Non-pigmented ciliary epithelial cell (primary cell): ENCODE data around the gene SPSB1.

Source experiments
- DNase-seq: peaks from one replicate; pipeline ENCODE4 v3.0.0-alpha.2; 2010; ENCODE audit warnings: low read depth

Gene SPSB1

DNA sequence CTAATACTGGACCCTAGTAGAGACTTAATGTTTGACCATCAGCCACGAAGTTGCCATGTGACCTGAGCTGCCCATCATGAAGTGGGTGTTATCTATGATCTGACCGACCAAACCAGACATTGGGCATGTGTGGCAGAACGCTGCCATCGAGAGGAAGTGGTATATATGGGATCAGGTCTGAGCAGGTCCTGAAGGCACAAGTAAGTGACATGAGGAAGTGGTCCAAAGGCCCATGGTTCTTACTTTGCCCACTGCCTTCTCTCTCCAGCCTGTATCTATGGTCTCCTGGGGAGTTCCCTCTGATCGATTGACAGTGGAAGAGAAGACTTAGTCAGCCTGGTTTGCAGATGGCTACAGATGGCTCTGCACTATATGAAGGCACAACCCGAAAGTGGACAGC is 7.9 kb downstream of the SPSB1 start:
- no peak for DNase-seq

DNA sequence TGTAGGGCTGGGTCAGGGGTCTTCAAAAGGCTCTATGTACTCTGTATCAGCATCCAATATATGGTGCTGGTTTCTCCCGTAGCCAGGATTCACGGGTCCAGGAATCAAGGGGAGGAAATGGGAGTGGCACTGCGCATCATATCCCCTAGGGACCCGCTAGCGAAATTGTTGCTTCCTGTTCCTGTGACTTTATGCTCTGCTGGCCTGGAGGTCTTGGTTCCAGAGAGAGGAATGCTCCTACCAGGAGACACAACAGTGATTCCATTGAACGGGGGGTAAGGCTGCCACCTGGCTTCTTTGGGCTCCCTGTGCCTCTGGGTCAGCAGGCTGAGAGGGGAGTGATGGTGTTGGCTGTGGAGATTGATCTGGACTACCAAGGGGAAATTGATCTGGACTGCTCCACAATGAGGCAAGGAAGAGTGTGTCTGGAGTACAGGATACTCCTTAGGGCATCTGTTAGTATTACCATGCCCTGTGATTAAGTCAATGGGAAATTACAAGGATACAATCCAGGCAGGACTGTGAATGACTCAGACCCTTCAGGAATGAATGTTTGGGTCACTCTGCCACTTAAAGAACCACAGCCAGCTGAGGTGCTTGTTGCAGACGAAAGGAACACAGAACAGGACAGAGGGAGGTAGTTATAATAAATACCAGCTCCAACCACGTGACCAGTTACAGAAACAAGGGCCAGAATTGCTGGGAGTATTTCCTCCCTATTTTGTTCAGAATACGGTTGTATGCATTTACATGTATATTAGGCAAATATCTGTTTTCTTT is 10.2 kb downstream of the SPSB1 start:
- peak; percentile 79 for DNase-seq

DNA sequence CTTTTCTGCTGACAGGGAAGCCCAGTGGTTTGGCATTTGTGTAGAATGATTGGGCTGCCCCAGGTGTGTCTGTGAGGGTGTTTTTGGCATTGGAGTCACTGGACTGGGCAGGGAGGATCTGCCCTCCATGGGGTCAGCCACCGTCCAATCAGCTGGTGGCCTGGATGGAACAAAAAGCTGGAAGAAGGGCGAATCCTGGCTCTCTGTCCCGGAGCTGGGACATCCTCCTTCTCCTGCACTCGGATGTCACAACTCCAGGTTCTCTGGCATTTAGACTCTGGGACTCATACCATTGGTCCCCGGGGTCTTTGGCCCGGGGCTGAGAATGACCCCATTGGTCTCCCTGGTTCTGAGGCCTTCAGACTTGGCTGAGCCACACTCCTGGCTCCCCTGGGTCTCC is 11.2 kb downstream of the SPSB1 start:
- DNase-seq = no peak

DNA sequence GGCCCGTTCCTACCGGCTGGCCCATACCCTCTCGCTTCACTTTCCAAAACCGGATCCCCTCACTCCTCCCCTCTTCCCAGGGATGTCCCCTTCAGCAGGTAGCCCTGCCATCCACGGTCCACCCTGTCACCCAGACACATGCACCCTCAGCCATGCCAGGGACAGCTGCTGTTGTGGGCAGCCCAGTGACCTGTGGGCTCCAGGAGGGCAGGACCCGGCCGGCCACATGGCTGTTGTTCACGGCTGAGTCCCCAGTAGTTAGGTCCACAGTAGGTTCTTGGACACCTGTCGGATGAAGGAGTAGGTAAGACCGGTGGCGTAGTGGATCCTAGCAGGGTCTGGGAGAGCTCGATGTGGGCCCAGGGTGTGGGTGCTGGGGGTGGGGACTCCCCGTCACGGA is 12.5 kb downstream of the SPSB1 start:
- no peak for DNase-seq

- no peak for DNase-seq
Measured at GRCh38 chr1:9306006-9306405, 13.3 kb downstream of the SPSB1 start.

DNA sequence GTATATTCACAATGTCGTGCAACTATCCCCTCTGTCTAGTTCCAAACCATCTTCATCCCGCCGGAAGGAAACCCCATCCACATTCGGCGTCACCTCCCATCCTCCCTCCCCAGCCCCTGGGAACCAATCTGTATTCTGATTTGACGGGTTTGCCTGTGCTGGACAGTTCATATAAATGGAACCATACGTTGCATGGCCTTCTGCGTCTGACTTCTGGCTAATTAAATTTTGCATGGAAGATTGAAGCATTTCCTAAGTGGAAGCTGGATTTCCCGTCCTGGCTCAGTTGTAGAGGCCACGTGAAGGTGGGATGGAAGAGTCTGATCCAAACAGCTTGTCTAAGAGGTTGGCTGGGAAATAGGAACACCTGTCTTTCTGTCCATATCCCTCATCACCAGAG is 14.6 kb downstream of the SPSB1 start:
- no peak for DNase-seq

- no peak for DNase-seq
Measured at GRCh38 chr1:9308236-9308785, 15.6 kb downstream of the SPSB1 start.

DNA sequence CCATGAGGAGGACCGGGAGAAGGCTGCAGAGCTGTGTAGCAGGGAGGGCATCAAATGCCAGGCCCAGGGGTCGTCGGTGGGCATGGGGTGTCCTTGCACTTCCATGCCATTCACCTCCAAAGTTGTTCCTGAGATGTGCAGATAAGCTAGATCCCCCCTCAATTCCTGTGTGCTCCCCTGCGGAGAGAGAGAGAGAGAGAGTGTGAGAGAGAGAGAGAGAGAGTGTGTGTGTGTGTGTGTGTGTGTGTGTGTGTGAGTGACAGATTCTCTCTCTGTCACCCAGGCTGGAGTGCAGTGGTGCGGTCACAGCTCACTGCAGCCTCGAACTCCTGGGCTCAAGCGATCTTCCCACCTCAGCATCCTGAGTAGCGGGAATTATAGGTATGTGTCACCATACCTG is 16.4 kb downstream of the SPSB1 start:
- no peak for DNase-seq

DNA sequence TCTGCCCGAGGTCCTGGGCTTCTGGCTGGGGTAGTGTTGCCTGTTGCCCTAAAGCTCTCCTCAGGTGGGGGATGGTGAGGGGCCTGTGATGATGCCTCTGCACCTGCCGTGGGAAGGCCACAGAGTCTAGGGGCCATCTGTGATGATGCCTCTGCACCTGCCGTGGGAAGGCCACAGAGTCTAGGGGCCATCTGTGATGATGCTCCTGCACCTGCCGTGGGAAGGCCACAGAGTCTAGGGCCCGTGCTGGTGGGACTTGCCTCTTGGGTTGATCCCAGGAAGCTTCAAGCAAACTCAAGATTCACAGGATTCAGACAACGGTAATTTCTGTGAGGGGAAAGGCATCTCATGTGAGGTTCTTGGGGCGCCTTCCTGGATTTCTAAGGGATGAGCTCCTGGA is 17.3 kb downstream of the SPSB1 start:
- no peak for DNase-seq

GRCh38 chr1:9311029-9311428 is 18.3 kb downstream of the SPSB1 start:
- no peak for DNase-seq

DNA sequence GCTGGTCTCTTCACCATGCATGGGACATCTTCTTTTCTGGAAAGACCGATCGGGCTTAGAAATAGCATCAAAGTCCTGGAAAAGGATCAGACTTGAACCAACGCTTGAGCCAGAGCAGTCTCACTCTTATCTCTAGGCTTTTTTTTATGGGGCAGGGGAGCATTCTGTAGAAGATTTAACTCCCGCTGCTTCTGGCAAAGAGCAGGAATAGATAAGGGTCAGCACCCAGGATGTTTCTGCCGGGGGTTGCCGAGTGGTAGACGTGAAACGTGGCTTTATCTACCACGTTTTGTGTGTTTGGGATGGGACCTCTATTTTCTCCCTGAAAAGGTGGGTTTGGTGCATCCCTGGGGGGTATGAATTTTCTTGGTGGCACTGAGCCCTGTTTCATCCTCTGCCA is 18.8 kb downstream of the SPSB1 start:
- no peak for DNase-seq

- no peak for DNase-seq
Measured at GRCh38 chr1:9312168-9312720, 19.6 kb downstream of the SPSB1 start.

DNA sequence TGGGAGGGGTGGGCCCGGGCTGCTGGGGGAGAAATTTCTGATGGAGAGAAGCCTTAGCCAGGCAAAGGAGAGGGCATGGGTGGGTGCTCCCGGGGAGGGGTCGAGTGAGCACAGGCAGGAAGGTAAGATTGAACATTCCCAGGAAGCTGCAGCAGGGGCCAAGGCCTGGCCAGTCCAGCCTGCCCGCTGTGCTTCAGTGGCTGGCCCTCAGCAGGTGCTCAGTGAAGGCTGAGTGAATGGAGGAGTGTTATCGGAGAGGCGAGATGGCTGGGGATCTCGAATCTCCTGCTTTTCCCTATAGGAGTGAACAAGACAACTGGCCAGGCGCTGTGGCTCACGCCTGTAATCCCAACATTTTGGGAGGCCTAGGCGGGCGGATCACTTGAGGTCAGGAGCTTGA is 20.9 kb downstream of the SPSB1 start:
- DNase-seq = no peak

- DNase-seq = no peak
Measured at GRCh38 chr1:9314111-9314510, 21.4 kb downstream of the SPSB1 start.

DNA sequence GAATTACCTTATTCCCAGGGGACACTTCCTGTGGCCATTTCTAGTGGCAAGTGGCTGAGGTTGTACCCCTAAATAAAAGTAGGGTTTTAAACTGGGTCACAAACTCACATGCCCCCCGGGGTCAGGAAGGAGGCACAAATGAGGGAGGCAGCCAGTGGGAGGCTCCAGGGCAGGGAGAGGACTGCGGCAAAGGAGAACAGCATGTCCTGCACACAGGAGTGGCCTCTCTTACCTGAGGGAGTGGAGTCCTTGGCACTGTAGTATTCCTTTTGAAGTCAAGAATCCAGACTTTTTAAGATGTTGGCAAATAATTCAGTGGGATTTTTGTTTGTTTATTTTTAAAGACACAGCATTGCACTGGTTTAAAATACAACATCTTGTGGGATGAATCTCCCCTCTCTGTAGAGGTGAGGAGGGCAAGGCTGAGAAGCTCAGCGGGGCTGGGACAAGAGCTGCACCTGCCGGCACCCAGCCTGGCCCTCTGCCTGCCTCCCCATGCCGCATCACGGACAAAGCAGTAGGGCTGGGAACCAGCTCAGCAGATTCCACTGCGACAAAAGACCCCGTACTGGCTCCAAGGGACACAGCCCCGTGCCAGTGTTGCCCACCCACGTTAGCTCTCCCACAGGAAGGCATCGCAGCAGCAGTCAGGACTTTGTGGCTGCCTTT is 22.2 kb downstream of the SPSB1 start:
- DNase-seq = no peak

- DNase-seq = no peak
Measured at GRCh38 chr1:9315411-9316079, 22.9 kb downstream of the SPSB1 start.

- DNase-seq = no peak
Measured at GRCh38 chr1:9316080-9316444, 23.4 kb downstream of the SPSB1 start.

DNA sequence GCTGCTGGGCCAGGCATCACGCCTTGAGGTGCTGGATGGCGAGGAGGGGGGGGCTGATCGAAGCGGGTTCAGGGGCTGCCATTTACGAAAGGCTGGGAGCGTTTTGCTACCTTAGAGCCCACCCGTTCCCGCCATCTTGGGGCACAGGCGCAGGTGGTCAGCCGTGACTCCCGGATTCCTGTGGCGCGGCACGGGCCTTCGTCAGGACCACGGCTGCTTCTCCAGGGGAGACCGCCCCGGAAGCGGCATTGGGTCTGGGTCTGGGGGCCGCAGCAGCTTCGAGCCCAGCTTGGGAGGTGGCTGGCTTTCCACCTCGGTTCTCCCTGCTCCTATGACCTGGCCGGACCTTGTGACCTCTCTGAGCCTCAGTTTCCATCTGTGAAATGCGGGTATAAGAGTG is 23.8 kb downstream of the SPSB1 start:
- DNase-seq = no peak

GRCh38 chr1:9317072-9317471 is 24.4 kb downstream of the SPSB1 start:
- no peak for DNase-seq

DNA sequence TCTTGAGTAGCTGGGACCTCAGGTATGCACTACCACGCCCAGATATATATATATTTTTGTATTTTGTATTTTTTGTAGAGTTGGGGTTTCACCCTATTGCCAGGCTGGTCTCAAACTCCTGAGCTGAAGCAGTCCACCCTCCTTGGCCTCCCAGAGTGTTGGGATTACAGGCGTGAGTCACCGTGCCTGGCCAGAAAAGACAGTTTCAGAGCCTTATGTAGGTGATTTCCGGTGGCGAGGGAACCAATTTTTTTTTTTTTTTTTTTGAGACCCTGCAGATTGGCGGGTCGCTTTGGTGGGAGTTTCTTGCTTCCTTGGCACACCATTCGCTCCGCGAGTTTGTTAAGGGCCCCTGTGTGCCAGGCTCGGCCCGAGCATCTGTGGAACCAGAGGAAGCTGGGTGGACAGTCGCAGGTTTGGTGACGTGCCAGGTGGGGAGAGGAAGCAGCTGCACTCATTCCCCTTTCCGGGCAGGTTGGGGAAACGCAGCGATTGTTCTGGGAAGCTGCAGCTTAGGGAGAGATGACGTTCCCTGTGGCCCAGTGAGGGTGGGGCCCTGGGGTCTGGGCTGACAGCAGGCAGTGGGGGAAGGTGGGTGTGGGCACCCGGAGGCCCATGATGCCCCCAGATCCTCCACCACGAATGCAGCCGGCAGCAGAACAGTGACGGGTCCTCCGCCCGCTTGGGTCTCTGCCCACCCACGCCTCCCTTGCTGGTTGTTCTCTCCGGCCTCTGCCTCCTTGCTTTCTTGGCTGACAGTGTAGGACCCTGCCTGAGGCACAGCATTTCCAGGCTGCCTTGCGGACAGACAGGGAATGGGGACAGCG is 25.1 kb downstream of the SPSB1 start:
- no peak for DNase-seq

GRCh38 chr1:9319208-9319788 is 26.6 kb downstream of the SPSB1 start:
- DNase-seq = no peak
